GM12872 (cell line): ENCODE results near the gene TMEM161B.

Experiments
- CTCF ChIP-seq: IDR thresholded peaks from 3 replicates; pipeline ENCODE4 v1.5.1; 2011; ENCODE audit warnings: low read depth, mild to moderate bottlenecking, low read length, moderate library complexity; ENCODE audit not compliant: insufficient read depth

Gene TMEM161B

DNA sequence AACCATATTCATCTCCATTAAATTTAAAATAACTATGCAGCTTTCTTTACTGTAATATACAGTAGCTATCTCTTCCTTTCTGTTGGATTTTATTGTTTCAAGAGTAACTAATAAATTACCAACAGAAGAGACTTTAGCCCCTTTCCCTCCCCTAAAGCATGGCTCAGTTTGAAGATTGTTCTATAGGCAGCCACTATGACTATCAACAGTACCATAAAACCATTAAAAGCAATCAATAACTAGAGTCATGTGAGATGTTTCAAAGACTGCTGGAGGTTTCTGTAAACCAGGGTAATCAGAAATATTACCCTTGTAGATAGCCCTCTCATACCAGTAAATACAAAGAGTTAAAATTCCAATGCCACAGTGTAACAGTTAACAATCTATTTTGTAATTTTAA is 73.0 kb downstream of the TMEM161B start:
- TF ChIP-seq CTCF, result no peak

- TF ChIP-seq CTCF, result no peak
Observed at GRCh38 chr5:88193896-88194295, 74.7 kb downstream of the TMEM161B start.

GRCh38 chr5:88190106-88190834 is 78.4 kb downstream of the TMEM161B start:
- TF ChIP-seq CTCF, result no peak

GRCh38 chr5:88188458-88189132 is 80.0 kb downstream of the TMEM161B start:
- no peak for TF ChIP-seq CTCF

GRCh38 chr5:88183255-88183654 is 85.4 kb downstream of the TMEM161B start:
- TF ChIP-seq CTCF, result no peak

DNA sequence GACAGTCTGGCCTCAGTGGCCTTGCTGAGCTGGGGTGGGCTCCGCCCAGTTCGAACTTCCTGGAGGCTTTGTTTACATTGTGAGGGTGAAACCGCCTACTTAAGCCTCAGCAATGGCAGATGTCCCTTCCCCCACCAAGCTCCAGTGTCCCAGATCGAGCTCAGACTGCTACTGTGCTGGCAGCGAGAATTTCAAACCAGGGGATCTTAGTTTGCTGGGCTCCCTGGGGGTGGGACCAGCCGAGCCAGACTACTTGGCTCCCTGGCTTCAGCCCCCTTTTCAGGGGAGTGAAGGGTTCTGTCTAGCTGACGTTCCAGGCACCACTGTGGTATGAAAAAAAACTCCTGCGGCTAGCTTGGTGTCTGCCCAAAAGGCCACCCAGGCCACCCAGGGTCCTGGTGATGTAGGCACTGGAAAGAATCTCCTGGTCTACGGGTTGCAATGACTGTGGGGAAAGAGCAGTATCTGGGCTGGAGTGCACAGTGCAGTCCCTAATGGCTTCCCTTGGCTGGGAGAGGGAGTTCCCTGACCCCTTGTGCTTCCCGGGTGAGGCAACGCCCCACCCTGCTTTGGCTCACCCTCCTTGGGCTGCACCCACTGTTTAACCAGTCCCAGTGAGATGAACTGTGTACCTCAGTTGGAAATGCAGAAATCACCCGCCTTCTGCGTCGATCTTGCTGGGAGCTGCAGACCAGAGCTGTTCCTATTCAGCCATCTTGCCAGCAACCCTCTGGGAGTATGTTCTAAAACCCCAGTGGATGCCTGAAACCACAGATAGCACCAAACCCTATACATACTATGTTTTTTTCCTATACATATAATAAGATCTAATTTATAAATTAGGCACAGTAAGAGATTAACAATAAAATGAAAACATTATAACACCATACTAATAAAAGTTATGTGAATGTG is 95.5 kb downstream of the TMEM161B start:
- no peak for TF ChIP-seq CTCF

DNA sequence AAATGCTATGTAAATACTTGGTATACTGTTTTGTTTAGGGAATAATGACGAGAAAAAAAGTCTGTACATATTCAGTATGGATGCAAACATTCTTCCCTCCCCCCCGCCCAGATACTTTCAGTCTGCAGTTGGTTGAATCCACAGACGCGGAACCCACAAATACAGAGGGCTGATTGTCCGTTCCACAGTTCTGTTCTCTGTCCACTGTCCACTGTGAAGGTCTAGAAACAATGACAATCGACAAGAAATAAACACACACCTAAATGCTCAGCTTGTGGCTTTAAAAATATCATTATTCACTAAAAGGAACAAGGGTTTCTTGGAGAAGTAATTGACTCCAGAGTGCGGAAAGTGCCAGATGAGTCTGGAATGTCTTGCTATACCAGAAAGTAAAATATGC is 109.1 kb downstream of the TMEM161B start:
- TF ChIP-seq CTCF, result no peak
